Measurements from ENCODE around the gene PIP5K1C.

The PIP5K1C gene

DNA sequence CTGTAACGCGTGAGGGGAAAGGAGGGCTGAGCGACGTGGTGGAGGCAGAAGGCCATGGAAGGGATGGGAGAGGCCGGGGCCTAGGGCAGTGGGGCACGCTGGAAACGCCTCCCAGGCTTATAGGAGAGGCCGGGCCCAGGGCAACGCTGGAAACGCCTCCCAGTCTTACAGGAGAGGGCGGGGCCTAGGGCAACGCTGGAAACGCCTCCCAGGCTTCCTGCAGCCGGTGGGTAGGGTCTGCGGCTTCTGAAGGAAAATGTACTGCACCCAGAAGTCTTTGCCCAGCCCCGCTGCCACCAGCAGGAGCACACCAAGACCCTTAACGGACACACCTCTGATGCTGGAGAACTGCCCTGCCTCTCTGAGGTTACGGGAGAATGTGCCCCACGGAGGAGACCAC, 82.8 kb downstream of the PIP5K1C start:
- no peak overlapping the region for H3K27ac Mint-ChIP-seq
- ATAC-seq (replicated peaks), result no peak

DNA sequence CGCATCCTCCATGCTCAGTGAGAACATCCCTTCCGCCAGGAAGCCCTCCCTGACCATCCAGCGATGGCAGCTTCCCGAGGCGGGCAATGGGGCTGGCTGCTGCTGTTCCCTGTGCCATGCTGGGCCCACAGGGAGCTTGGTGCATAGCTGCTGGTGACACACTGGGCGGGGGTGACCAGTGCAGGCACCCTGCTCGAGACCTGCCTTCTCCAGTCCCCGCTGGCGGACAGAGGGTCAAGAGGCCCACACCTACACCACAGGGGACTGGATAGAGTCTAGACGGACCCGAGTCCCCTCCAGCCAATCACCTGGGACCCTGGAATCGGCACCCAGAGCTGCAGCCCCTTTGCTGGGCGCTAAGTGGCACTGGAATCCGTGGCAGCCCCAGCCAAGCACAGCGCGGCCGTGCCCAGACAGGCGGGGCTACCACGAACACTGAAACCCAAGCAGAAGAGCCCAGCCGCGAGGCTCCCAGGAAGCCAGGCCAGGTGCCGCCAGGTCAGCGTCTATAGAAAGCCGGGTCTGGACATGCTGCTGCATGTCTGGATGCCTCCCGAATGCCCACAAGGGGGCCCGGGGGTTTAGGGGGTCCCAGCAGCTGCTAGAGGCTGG, 84.6 kb downstream of the PIP5K1C start:
- DNase-seq, result no peak
- Mint-ChIP-seq H3K4me1 (ENCODE audit: low read depth in 2 of 2) (peaks cover 0 to 3% of the 10 kb centered on the region in 2 donors), H3K9me3 (no peaks in the 10 kb centered on the region), H3K27ac (no peak overlapping the region), H3K36me3 (ENCODE audit: insufficient read depth) (peaks cover 17% of the 10 kb centered on the region), H3K27me3 (no peaks in the 10 kb centered on the region), H3K4me3 (no peak overlapping the region)
- ATAC-seq (replicated peaks), result no peak

More for the DNA sequence above, 82.8 kb downstream of the PIP5K1C start:
- H3K36me3 Mint-ChIP-seq (ENCODE audit: insufficient read depth), result peaks cover 20% of the 10 kb centered on the region
- H3K4me1 Mint-ChIP-seq (ENCODE audit: low read depth in 2 of 2), result peaks cover 0 to 6% of the 10 kb centered on the region in 2 donors
- H3K4me3 Mint-ChIP-seq, result no peak overlapping the region
- H3K9me3 Mint-ChIP-seq, result no peaks in the 10 kb centered on the region
- no peak for DNase-seq
- no peaks in the 10 kb centered on the region for H3K27me3 Mint-ChIP-seq

DNA sequence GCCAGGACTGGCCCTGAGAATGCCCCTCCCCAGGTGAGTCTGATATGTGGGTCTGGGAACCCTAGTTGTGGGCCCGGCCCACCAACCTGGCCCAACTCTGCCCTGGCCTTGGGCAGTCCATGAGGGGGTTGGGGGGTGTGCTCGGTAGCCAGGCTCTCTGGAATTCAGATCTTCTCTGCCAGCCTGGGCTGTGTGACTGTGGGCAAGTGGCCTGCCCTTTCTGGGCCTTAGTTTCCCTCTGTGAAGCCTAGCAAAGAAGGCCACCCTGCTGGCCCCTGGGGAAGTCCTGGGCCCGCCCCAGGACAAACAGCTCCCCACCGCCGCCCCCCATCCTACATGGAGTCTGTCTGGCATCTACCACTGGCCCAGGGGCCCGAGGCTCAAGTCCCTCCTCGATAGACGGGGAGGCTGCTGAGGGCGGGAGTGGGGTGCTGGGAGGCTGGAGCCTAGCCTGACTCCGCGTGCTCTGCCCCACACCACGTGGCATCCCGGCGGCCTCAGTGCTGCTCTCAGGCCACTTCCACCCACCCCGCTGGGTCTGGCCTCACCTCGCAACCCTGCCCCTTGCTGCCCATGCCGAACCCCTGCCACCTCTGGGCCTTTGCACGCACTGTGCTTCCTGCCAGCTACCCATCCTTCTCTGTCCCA, 85.3 kb downstream of the PIP5K1C start:
- Mint-ChIP-seq H3K27me3 (no peaks in the 10 kb centered on the region), H3K4me1 (ENCODE audit: low read depth in 2 of 2) (peaks cover 0 to 3% of the 10 kb centered on the region in 2 donors), H3K9me3 (no peaks in the 10 kb centered on the region), H3K36me3 (ENCODE audit: insufficient read depth) (peaks cover 17% of the 10 kb centered on the region), H3K4me3 (no peak overlapping the region), H3K27ac (no peak overlapping the region)
- ATAC-seq (replicated peaks), result no peak
- no peak for DNase-seq

DNA sequence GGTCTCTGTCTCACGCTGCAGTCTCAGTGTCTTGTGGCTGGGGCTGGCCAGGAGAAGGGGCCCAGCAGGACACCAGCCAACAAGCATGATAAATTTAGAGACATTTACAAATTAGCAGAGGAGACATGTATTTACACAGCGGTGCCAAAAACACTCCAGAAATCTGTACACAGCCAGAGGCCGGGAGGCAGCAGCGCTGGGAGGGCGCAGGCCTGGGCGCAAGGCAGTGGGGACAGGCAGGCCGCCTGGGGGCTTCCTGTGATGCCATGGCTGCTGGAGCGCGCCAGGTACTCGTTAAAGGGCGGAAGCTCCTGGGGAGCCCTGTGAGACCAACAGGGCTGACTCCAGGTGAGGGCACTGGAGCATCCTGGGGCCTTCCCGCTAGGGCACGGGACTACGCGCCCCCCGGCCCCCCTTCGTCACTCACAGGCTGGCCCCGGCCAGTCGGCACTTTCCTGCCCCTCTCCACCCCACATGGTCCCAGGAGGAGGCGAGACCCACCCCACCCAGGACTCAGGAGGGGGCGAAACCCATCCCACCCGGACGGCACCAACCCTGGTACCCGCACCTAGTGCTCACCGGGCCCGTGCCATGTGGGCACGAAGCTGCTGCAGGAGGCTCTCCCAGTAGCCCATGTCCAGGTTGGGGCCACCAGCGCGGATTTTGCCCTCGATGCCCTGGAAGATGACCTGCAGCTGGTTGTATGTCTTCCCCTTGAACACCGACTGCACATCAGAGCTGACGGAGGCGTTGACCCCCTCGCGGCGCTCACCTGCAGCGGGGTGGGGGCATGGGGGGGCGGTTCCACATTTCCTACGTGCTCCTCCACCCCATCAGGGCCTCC, 86.2 kb downstream of the PIP5K1C start:
- H3K27ac Mint-ChIP-seq, result no peak overlapping the region
- H3K36me3 Mint-ChIP-seq (ENCODE audit: insufficient read depth), result peaks cover 17% of the 10 kb centered on the region
- H3K27me3 Mint-ChIP-seq, result no peaks in the 10 kb centered on the region
- DNase-seq (no peak), ATAC-seq (replicated peaks) (no peak)
- no peaks in the 10 kb centered on the region for H3K9me3 Mint-ChIP-seq
- H3K4me3 Mint-ChIP-seq, result no peak overlapping the region
- peaks cover 0 to 3% of the 10 kb centered on the region in 2 donors for H3K4me1 Mint-ChIP-seq (ENCODE audit: low read depth in 2 of 2)

DNA sequence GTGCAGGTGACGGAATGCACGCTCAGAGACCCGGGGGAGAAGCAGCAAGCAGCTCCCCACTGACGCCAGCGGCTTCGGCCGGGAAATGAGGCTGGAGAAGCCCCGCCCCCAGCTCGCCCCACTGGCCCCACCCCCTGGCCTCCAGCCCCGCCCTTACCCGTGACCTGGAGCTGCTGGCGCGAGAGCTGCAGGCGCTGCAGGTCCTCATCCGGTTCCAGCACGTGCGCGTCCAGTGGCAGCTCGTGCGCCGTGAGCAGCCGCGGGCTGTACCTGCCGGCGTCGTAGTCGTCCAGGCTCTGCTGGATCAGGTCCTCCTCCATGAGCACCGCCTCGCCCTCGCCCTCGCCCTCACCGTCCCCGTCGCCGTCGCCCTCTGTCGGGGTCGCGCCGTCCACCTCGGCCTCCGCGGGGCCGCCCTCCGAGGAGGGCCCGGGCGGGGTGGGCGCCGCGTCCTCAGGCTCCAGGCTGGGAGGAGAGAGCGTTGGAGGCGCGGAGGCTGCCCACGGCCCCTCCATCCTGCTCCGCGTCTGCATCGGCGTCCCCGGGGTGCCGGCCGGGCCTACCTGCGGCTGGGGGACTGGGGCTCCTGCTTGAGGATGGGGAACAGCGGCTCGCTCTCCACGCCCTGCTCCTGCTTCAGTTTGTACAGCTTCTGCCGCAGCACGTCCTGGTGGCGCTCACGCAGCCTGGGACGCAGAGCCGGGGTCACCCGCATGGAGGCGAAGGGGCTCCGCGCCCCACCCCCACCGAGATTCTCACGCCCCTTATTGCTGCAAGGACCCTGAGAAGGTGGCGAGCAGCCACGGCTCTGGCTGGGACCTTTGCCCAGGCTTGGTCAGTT, 87.1 kb downstream of the PIP5K1C start:
- peaks cover 17% of the 10 kb centered on the region for H3K36me3 Mint-ChIP-seq (ENCODE audit: insufficient read depth)
- H3K9me3 Mint-ChIP-seq, result no peaks in the 10 kb centered on the region
- no peaks in the 10 kb centered on the region for H3K27me3 Mint-ChIP-seq

DNA sequence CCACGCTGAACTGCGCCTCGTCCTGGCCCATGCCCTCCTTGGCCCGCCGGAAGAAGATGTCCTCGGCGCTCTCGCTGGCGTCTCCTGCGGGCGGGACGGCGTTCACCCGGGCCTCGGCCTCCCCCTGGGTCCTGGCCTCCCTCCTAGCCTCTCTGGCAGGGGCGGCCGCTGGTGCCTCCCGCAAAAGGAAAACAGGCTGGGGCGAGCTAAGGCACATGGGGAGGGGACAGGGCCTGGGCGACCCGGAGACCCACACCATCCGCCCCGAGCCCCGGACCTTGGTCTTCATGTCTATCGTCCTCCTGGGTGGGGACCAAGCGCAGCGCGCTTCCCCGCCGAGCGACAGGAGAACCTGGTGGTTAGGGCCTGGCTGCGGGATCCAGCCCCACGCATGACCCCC, 87.9 kb downstream of the PIP5K1C start:
- Mint-ChIP-seq H3K4me3 (no peak overlapping the region), H3K36me3 (ENCODE audit: insufficient read depth) (peaks cover 13% of the 10 kb centered on the region), H3K4me1 (ENCODE audit: low read depth in 2 of 2) (peaks cover 6 to 7% of the 10 kb centered on the region in 2 donors), H3K9me3 (no peaks in the 10 kb centered on the region), H3K27me3 (no peaks in the 10 kb centered on the region), H3K27ac (no peak overlapping the region)
- ATAC-seq (replicated peaks) (no peak), DNase-seq (no peak)

More for the DNA sequence above, 87.1 kb downstream of the PIP5K1C start:
- no peak for ATAC-seq (replicated peaks)
- DNase-seq, result no peak
- Mint-ChIP-seq H3K27ac (no peak overlapping the region), H3K4me1 (ENCODE audit: low read depth in 2 of 2) (peaks cover 2 to 4% of the 10 kb centered on the region in 2 donors), H3K4me3 (no peak overlapping the region)

DNA sequence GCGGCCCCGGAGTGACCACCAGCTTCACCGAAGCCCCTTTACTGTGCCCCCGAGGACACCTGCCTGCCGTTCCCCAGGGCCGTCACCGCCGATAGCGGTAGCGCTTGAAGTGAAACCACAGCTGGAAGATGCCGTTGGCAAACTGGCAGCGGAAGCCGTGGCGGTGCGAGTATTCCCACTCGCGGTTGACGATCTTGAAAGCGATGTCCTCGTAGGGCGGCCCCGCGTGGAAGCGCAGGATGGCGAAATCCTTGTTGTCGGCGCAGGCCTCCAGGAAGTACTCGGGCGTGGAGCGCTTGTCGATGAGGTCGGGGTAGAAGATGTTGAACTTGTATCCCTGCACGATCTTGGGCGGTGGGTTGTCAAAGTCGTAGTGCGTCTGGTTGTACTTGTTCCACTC, 88.4 kb downstream of the PIP5K1C start:
- Mint-ChIP-seq H3K9me3 (no peaks in the 10 kb centered on the region), H3K27me3 (no peaks in the 10 kb centered on the region), H3K4me1 (ENCODE audit: low read depth in 2 of 2) (peaks cover 5 to 6% of the 10 kb centered on the region in 2 donors), H3K27ac (no peak overlapping the region), H3K4me3 (no peak overlapping the region), H3K36me3 (ENCODE audit: insufficient read depth) (peaks cover 8% of the 10 kb centered on the region)
- no peak for DNase-seq
- no peak for ATAC-seq (replicated peaks)

DNA sequence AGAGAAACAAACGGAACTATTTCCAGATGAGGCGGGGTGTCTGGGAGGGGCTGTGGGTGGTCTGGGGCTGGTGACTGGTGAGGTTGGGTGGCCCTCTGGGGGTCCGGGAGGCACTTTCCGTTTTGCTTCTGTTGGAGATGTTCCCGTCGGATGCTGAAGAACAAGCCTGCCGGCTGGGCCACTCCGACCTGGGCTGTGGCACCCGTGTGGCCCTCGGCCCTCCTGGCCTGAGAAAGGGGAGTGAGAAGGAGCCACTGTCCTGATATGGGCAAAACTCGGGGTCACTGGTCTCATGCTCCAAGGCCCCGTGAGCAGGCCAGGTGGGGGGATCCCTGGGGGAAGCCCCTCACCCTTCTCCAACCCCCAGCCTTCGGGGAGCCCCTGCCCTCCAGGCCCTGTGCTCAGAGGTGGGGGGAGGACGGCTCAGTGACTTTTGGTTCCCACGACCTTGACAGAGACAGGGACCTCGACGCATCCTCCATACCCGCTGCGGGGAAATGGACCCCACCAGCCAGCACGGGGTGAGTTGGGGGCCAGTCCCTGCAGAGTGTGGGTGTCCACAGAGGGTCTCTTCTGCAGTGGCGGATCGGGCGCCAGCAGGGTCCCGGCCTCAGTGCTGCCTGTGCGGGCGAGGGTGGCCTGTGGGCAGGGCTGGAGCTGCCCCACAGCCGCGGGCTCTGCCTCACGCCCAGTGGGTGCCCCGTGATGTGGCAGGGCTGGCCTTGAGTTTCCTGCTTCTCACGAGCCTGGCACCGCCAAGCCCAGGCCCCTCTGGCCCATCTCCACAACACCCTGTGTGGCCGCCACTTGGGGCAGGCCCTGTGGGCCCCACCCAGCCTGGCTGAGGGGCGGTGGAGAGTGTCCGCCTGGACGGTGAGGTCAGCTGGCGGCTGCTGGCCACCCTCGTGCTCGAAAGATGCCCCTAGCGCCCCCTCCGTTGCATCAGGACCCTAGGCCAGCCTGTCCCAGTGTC, 89.2 kb downstream of the PIP5K1C start:
- H3K4me1 Mint-ChIP-seq (ENCODE audit: low read depth in 2 of 2), result peaks cover 5 to 6% of the 10 kb centered on the region in 2 donors
- H3K36me3 Mint-ChIP-seq (ENCODE audit: insufficient read depth), result peaks cover 8% of the 10 kb centered on the region
- DNase-seq (no peak), ATAC-seq (replicated peaks) (no peak)
- no peaks in the 10 kb centered on the region for H3K27me3 Mint-ChIP-seq
- H3K27ac Mint-ChIP-seq, result peak overlapping the region in 1 of 2 donors; percentile 20
- no peak overlapping the region for H3K4me3 Mint-ChIP-seq
- H3K9me3 Mint-ChIP-seq, result no peaks in the 10 kb centered on the region

DNA sequence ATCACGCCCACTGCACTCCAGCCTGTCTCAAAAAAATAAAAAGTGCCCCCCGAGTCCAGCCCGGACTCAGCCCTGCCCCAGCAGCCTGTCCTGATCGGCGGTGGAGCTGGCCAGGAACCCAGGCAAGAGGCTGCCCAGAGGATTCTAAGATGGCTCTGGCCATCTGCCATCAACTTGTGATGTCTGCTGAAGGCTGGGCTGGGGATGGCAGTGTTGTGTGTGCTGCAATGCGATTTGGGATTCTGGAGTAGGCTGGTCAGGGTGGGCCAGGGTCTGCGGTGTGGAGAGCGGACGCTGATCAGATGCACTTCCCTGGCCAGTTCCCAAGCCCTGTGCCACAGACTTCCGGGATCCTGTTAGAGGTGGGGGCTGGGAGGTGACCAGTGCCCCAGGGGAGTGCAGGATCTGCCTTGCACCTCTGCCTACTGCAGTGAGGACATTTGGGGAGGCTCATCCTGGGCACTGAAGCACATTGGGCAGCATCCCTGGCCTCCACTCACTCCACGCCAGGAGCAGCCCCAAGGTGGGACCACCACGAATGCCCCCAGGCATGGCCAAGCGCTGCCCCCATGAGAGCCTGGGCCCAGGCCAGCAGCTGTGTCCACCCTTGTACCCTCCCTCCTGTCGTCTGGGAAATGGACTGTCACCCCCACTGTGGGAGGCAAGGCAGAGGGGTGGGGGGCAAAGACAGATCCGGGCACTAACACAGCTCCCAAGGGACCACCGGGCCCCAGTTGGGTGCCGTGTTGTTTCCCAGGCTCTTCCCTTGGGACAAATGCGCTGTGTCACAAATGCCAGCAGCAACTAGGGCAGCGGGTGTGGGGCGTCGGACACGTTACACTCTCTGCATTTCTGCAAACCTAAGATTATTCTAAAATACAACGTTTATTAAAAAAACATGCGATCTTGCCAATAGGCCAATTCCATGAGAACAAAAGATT, 90.2 kb downstream of the PIP5K1C start:
- Mint-ChIP-seq H3K27ac (peak overlapping the region in 1 of 2 donors; percentile 20), H3K27me3 (no peaks in the 10 kb centered on the region), H3K4me3 (no peak overlapping the region), H3K4me1 (ENCODE audit: low read depth in 2 of 2) (peaks cover 5 to 6% of the 10 kb centered on the region in 2 donors), H3K9me3 (no peaks in the 10 kb centered on the region), H3K36me3 (ENCODE audit: insufficient read depth) (peaks cover 7% of the 10 kb centered on the region)
- ATAC-seq (replicated peaks), result no peak
- DNase-seq, result no peak

DNA sequence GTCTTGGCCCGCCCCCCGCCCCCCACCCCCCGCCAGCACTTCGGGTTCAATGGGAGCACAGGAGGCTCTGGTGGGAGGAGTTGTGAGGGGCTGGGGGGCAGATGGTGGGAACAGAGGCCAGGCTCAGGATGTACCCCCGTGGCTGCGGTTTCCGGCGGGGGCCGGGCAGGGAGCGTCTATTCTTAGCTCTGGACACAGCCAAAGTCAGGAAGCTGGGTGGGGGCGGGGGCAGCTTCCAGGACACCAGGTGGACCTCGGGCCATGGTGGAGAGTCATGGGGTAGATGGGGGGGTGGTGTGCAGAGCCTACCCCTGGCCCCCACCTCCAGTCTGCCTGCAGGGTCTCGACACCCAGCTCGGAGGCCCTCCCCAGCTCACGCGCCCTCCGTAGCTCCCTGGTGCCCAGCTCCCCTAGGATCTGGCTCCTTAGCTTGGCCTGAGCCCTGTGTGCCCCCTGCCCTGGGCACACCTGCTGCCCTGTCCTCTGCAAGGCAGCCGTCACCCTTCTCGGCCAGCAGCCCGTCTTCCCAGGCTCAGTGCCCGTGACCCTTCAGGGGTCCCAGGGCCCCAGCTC, 91.4 kb downstream of the PIP5K1C start:
- Mint-ChIP-seq H3K36me3 (ENCODE audit: insufficient read depth) (peaks cover 5% of the 10 kb centered on the region), H3K9me3 (no peaks in the 10 kb centered on the region), H3K4me1 (ENCODE audit: low read depth in 2 of 2) (peaks cover 5 to 6% of the 10 kb centered on the region in 2 donors), H3K4me3 (no peak overlapping the region), H3K27me3 (no peaks in the 10 kb centered on the region), H3K27ac (no peak overlapping the region)
- ATAC-seq (replicated peaks) (no peak), DNase-seq (no peak)

DNA sequence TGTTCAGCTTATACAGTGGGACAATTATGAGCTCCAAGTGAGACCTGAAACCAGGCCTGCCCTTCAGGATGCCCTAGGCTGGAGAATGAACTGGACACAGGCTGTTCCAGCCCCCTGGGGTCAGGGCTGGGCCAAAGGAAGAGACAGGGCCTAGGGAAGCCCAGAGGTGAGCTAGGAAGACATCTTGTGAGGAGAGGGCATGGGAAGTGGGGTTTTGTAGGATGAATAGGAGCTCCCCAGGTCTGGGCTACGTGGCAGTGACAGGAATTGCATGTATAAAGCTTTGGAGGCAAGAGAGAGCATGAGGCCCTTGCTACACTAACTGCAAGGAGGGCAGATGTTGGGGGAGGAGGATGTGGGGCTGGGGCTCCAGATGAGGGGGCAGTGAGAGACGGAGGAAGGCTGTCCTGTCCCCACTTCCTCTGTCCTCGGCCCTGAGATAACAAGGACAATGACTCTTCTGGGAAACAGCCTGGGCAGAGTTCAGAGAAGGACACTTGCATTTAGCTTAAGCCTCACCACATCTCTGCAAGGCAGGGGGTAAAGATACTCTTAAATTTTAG, 92.1 kb downstream of the PIP5K1C start:
- Mint-ChIP-seq H3K9me3 (no peaks in the 10 kb centered on the region), H3K4me3 (peak overlapping the region in 1 of 2 donors; percentile 45), H3K4me1 (ENCODE audit: low read depth in 2 of 2) (peaks cover 5 to 6% of the 10 kb centered on the region in 2 donors), H3K36me3 (ENCODE audit: insufficient read depth) (peaks cover 5% of the 10 kb centered on the region), H3K27me3 (no peaks in the 10 kb centered on the region), H3K27ac (peak overlapping the region in 1 of 2 donors; percentile 82)
- no peak for ATAC-seq (replicated peaks)
- no peak for DNase-seq

Measured in effector memory CD8-positive, alpha-beta T cell (primary cell).